ENCODE data around the gene ZNF469. TPM values are rescaled to one million over a fixed set of nuclear protein-coding genes. Genes with fewer than 3 reads are reported as not detected.
A peak's percentile ranks its signal among the peaks of the same experiment; 100 is the strongest.

ZNF469 gene
- total RNA-seq, 4 donors from 2014 or later, result 0.96 to 4.8 (median 2.1) TPM

DNA sequence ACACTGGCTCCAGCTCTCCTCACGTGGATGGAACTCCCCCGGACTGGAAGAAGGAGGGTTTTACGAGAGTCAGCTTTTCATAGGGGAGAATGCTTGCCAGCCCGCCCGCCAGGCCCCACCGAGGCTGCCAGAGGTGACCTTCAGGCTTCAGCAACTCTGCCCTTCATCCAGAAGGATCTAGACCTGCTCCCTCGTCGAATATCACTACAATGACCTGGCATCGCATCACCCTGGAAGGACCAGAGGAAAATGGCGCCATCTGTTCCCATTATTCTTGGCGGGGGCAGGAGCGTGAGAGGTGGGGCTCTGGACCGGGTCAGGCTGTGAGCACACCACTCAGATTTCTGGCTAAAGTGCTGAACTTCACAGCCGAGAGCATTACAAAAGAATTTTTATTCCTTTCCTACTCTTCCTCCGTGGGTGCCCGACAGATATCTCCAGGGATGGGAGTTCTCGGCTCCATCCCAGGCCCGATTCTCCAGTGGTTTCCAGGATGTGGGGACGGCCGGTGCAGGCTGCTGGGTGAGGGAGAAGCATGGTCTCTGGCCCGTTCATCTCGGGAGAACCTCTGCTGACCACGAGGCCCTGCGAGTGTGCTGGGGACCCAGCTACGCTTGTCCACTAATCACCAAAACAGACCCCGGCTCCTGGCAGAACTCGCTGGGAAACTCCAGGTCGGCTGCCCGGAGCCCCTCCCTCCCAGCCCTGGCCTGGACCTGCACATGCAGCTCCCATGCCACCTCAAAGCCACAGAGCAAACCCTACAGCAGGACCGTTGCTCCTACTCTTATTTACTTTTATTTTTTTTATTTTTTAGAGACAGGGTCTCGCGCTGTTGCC, 36.8 kb upstream of the ZNF469 start:
- Histone ChIP-seq H3K9me3 (peaks cover 0 to 12% (median 0%) of the 10 kb centered on the region in 3 donors), H3K27ac (no peak overlapping the region), H3K4me3 (no peak overlapping the region), H3K4me1 (no peaks in the 10 kb centered on the region), H3K36me3 (no peaks in the 10 kb centered on the region), H3K27me3 (peaks cover 7% of the 10 kb centered on the region)
- 82 to 86% methylated on average over 5 to 11 of the region's 32 CpGs for WGBS, 2 donors (ENCODE audit: low coverage in 1 of 2)
- TF ChIP-seq, protein P1, sequence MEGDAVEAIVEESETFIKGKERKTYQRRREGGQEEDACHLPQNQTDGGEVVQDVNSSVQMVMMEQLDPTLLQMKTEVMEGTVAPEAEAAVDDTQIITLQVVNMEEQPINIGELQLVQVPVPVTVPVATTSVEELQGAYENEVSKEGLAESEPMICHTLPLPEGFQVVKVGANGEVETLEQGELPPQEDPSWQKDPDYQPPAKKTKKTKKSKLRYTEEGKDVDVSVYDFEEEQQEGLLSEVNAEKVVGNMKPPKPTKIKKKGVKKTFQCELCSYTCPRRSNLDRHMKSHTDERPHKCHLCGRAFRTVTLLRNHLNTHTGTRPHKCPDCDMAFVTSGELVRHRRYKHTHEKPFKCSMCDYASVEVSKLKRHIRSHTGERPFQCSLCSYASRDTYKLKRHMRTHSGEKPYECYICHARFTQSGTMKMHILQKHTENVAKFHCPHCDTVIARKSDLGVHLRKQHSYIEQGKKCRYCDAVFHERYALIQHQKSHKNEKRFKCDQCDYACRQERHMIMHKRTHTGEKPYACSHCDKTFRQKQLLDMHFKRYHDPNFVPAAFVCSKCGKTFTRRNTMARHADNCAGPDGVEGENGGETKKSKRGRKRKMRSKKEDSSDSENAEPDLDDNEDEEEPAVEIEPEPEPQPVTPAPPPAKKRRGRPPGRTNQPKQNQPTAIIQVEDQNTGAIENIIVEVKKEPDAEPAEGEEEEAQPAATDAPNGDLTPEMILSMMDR (IDR thresholded peaks at IDR 0.05), result no peak
- TF ChIP-seq POLR2AphosphoS5 (IDR thresholded peaks at IDR 0.05), result no peak
- no peak for TF ChIP-seq EP300 (IDR thresholded peaks at IDR 0.05)
- no peak for TF ChIP-seq POLR2A (IDR thresholded peaks at IDR 0.05)
- ATAC-seq, result peak; percentile 44

DNA sequence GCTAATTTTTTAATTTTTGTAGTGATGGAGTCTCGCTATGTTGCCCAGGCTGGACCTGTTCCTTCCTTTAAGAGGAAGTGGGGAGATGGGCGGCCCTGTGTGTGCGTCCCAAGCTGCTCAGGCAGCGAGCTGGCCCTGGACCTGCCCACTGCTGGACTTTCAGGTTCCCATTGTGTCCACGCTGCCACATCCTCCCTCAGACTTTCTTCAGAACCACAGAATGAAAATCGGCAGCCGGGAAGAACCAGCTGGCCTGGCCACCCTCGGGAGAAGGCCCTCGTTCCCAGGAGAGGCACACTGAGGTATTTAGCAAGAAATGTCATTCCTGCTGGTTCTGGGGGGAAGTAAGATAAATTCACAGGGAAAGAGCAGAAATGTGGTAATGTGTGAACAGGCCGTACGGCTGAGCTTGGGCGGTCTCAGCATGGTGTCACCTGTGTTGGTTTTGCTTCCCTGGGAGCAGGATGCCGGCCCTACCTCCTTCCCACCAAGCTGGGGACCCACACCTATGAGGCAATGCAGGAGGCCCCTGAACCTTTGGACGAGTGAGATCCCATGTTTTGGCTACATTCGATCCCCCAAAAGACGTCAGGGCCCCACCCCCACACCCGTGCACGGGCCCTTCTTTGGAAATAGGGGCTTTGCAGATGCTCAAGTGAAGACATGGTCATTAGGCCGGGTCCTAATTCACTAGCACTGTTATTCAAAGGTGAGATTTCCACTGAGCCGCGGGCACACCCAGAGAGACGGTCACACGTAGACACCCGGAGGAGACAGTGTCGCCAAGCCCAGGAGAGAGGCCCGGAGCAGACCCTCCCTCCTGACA, 35.9 kb upstream of the ZNF469 start:
- H3K27me3 ChIP-seq, result peaks cover 2% of the 10 kb centered on the region
- H3K36me3 ChIP-seq, result no peaks in the 10 kb centered on the region
- TF ChIP-seq EP300 (IDR thresholded peaks at IDR 0.05), result no peak
- TF ChIP-seq POLR2AphosphoS5 (IDR thresholded peaks at IDR 0.05), result no peak
- TF ChIP-seq, protein P1 (IDR thresholded peaks at IDR 0.05), result no peak
- no peak for TF ChIP-seq POLR2A (IDR thresholded peaks at IDR 0.05)
- no peak for ATAC-seq
- H3K4me3 ChIP-seq, result no peak overlapping the region
- peaks cover 0 to 12% (median 0%) of the 10 kb centered on the region in 3 donors for H3K9me3 ChIP-seq
- no peak overlapping the region for H3K27ac ChIP-seq
- 82 to 90% methylated on average over 8 to 14 of the region's 26 CpGs for WGBS, 2 donors (ENCODE audit: low coverage in 1 of 2)
- H3K4me1 ChIP-seq, result no peaks in the 10 kb centered on the region

DNA sequence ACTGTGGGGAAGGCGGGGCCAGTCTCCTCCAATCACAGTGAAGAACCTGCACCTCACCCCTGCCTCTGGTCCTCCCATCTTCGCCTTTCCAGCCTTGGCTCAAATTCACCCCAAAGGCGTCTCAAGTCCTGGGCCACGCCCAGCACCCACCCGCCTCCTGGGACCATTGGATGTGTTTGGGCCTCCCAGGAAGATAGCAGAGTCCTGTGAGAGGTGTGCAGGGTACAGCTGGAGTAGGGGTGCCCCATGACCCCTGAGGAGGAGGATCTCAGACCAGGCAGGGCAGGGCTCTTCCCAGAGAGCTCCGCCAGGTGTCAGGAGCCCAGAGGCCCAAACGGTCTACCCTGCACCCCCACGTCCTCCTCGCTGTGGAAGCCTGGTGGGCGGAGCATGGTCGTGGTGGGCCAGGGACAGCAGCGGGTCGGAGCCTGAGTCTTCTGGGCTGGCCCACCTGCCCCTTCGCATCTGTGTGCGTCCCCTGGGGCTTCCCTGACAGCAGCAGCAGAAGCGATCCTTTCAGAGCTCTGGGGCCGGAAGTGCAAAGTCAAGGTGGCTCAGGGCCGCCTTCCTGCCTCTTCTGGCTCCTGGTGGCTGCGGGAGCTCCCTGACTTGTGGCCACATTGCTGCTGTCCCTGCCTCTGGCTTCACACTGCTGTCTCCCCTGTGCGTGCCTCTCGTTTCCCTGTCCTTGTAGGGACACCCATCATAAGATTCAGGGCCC, 34.9 kb upstream of the ZNF469 start:
- no peaks in the 10 kb centered on the region for H3K27me3 ChIP-seq
- no peak overlapping the region for H3K4me3 ChIP-seq
- no peaks in the 10 kb centered on the region for H3K4me1 ChIP-seq
- WGBS, 2 donors (ENCODE audit: low coverage in 1 of 2), result 83% methylated on average over 1 of the region's 21 CpGs; no CpG with 5 or more reads in 1 of the 2 donors
- H3K27ac ChIP-seq, result no peak overlapping the region
- TF ChIP-seq, protein P1 (IDR thresholded peaks at IDR 0.05), result no peak
- TF ChIP-seq EP300 (IDR thresholded peaks at IDR 0.05) (no peak), POLR2AphosphoS5 (IDR thresholded peaks at IDR 0.05) (no peak), POLR2A (IDR thresholded peaks at IDR 0.05) (no peak)
- no peak for ATAC-seq
- H3K9me3 ChIP-seq, result peaks cover 0 to 11% (median 0%) of the 10 kb centered on the region in 3 donors
- no peaks in the 10 kb centered on the region for H3K36me3 ChIP-seq

DNA sequence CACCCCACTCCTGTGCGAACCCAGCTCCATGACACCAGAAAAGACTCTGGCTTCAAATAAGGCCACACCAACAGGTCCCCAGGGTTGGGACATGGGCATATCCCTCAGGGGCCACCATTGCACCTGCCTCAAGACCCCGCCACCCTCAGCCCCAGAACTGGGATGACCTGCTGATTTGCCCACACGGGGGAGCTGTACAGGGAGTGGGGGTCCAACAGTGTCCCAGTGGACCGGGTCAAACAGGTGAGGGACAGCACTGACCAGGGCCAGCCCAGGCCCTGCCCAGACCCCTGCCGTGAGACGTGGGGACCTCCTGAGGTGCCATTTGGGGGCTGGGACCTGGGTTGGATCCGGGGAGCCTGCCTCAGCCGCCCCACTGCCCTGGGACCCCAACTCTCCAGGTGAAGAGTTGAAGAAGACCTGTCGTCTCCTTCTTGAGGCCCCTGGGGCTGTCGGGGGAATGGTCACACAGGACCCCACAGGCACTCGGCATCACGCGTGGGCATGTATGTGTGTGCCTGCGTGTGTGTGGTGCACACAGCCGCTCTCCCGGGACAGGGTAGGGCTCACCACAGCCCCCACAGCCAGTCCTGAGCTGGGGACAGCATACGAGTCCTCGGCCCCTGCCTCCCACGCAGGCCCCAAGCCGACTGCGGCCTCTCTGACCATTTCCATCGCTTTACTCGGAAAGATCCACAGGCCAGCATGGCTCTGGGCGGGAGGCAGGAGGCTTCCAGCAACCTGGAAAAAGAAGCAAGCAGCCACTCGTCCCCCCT, 34.2 kb upstream of the ZNF469 start:
- TF ChIP-seq, protein P1 (IDR thresholded peaks at IDR 0.05), result no peak
- no peak for TF ChIP-seq EP300 (IDR thresholded peaks at IDR 0.05)
- no peak for TF ChIP-seq POLR2AphosphoS5 (IDR thresholded peaks at IDR 0.05)
- no peak for TF ChIP-seq POLR2A (IDR thresholded peaks at IDR 0.05)
- no peaks in the 10 kb centered on the region for H3K4me1 ChIP-seq
- no peaks in the 10 kb centered on the region for H3K36me3 ChIP-seq
- WGBS, 2 donors (ENCODE audit: low coverage in 1 of 2), result 100% methylated on average over 1 of the region's 25 CpGs
- H3K27me3 ChIP-seq, result no peaks in the 10 kb centered on the region
- no peak overlapping the region for H3K4me3 ChIP-seq
- H3K9me3 ChIP-seq, result peaks cover 0 to 3% (median 0%) of the 10 kb centered on the region in 3 donors
- no peak for ATAC-seq
- no peak overlapping the region for H3K27ac ChIP-seq

Data from gastroesophageal sphincter (tissue), 4 donors.